Effector CD4-positive, alpha-beta T cell (primary cell): Measurements from ENCODE around the gene ZNF142.

Source experiments
- DNase-seq: peaks from one replicate; pipeline ENCODE4 v3.0.0-alpha.2; 2020

ZNF142 gene

DNA sequence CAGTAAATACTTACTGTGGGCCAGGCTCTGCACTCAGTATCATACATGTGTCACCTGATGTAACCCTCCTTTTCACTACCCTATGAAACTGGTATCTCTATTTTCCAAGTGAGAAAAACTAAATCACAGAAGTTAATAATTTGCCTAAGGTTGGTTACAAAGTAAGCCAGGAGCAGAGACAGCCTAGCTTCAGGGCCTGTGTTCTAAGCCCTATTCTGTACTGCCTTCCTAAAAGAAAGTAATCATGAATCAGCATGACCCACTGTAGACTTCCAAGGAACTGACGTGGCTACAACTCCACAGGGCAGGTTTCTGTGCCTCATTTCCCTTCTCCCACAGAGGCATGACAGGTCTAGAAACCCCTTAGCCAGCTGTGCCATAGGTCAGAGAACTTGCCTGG, 14.3 kb downstream of the ZNF142 start:
- no peak for DNase-seq

DNA sequence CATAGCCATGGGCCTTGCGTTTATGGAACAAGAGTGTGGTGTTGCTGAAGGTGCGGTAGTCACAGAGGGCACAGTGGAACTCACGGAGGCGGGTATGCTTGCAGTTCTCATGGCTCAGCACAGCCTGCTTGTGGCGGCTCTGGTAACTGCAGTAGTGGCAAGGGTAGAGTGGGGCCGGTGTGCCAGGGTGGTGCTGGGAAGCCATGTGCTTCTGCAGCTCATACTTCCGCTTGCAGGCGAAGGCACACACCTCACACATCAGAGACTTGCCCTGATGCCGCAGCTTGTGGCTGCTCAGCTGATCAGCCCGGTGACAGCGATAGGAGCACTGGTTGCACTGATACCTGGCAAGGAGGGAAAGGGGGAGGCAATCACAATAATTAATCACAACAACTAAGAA, 14.7 kb downstream of the ZNF142 start:
- no peak for DNase-seq

DNA sequence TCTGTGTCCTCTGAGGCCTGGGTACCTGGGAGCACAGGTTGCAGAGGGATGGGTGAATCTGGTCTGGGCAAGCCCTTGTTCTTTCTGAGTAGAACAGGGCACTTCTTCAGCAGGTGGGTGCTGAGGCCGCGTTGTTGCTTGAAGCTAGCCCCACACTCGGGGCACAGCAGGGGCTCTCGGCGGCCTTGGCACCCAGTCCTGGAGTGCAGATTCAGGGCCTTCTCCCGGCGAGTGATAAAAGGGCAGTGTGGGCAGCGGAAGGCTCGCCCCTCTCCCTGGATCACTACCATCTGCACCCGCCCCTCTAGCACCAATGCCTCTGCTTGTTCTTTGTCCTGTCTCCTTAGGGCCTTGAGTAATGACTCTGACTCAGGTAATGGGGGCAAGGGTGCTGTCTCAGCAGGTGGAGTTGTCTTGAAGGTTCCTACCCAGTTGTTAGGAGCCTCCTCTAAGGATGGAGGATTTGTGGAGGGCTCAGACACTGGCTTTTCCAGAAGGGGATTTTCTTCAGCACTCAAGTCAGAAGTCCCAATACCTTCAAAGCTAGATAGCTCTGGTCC, 15.6 kb downstream of the ZNF142 start:
- no peak for DNase-seq

DNA sequence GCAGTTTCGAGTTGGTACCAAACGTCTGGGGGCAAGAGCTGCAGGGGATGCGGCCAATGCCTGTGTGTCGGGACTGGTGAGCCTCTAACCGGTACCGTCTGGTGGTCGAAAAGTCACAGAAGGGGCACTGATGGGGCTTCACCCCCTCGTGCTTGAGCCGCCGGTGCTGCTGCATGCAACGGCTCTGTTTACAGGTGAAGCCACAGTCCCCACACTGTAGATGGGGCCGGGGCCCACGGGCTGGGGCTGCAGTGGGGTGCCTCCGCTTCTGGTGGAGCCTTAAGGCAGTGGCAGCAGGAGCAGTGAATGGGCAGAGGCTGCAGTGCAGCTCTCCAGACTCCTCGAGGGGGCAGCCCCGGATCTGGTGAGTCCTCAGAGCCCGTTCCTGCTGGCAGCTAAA, 16.6 kb downstream of the ZNF142 start:
- no peak for DNase-seq

DNA sequence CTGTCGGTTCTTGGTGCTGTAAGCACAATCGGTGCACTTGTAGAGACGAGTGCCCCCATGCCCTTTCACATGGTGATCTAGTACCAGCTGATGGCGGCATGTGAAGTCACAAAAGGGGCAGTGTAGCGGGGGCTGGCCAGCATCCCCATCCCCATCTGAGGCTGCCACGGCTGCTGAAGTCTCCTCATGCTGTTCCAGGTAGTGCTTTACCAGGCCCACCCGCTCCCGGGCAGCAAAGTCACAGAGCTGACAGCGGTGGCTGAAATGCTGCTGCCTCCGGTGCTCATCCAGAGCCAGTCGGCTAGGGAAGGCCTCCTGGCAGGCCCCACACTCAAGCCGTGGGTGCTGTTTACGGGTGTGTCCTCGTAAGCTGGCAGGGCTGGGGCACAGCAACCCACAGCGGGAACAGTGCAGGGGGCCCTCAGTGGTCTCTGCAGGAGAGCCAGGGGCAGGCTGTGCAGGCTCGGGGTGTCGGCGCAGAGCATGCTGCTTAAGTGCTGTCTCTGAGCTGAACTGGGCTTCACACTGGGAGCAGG, 17.2 kb downstream of the ZNF142 start:
- no peak for DNase-seq

DNA sequence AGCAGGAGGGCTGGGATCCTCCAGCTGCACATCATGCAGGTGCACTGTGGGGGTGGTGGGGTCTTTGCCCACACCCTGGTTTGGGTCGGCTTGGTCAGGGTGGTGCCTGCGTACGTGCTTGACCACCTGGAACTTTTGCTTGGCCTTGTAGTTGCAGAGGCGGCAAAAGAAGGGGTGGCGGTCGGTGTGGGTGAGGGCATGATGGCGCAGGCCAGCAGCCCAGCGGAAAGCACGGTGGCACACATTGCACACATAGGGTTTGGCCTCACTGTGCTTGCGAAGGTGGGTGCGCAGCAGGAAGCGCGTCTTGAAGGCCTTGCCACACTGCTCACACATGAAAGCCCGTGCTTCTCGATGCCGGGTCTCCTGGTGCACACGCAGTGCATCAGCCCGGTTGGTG, 21.1 kb downstream of the ZNF142 start:
- no peak for DNase-seq

DNA sequence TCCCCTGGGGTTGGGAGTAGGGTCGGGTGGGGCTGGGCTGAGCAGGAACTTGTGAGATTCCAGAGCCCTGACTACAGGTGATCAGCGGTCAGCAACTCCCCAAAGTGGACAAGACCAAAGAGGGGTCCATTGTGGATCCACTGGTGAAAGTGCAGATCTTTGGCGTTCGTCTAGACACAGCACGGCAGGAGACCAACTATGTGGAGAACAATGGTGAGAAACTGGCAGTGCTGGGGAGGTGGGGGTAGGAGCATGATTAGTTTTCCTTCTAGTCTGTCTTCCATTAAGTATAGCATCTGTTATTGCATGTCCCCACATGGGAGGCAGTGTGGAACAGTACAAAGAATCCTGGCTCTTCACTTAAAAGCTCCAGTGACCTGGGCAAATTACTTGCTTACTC, 23.7 kb downstream of the ZNF142 start:
- no peak for DNase-seq

DNA sequence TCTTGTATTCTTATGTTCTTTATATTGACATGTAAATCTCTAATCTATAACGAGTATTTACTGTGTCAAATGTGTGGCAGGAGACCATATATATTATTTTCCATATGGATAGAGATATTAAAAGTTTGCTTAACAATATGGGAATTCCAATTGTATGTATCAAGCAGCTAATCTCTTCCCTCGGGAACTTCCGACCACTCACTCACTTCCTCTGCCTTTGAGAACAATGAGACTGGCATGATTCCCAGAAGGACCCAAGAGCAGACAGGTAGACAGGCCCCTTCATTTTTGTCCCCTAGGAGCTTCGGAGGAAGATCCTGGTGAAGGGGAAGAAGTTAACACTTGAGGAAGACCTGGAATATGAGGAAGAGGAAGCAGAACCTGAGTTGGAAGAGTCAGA, 27.6 kb downstream of the ZNF142 start:
- DNase-seq, result no peak

DNA sequence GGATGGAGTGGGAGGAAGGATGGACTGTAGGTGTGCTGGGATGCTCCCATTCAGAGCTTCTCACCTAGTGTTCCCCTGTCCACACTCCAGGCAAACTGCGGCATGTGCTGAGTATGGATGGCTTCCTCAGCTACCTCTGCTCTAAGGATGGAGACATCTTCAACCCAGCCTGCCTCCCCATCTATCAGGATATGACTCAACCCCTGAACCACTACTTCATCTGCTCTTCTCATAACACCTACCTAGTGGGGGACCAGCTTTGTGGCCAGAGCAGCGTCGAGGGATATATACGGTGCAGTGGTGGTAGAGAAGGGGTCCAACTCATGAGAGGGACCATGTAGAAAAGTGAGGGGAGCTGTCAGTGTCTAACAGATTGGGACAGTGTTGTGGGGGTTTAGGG, 31.5 kb downstream of the ZNF142 start:
- DNase-seq, result no peak

DNA sequence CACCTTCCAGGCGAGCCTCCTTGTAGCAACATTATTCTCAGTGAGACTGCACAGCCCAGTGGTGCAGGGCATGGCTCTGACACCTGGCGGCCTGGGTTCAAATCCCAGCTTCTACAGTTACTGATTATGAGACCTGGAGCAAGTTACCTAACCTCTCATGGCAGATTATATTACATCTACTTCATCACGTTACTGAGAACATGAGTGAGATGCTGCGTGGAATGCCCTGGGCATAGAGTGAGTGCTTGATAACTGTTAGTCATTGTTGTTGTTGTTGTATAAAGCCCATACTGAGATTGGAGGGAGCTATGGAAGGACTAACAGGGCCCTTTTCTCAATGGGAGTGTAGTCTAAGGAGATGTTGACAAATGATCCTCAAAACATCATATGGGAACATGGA, 33.1 kb downstream of the ZNF142 start:
- DNase-seq, result no peak

DNA sequence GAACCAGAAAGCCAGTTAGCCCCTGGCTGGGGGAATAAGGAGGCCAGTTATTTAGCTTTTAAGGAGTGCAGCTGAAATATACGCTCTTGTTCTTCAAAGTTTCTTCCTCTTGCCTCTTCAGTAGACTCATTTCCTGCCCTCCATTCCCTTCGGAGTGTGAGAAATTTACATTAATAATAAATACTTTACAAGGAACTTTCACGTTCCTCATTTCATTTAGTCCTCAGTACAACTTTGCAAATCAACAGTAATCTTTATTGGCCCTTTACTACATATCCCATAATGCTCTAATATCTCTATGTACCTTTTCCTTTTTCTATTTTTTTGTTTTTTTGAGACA, 36.1 kb downstream of the ZNF142 start:
- DNase-seq, result no peak

DNA sequence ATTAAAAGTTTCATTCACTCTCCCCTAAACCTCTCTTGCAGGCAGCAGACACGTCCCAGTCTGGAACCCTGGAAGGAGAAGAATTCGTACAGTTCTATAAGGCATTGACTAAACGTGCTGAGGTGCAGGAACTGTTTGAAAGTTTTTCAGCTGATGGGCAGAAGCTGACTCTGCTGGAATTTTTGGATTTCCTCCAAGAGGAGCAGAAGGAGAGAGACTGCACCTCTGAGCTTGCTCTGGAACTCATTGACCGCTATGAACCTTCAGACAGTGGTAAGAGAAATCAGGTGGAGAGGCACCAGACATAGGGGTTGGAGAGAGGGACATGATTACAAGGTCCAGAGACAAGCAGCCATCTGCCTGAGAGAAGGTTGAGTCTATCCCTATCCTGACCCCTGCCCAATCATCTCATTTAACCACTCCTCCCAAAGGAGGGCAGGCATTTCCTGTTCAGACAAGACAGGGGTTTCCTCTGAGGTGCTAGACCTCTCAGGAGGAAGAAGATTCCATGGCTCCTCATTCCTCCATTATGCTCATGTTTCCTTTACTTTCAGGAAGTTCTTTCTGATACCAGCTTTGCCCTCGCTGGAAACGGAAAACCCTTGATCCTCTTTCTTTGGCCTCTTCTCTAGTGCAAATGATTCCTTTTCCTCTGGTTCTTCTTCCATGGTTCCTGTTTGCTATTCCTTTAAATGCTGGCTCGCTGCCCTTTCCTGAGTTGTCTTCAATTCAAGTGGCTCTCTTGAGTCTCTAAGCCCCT, 36.6 kb downstream of the ZNF142 start:
- DNase-seq, result no peak

DNA sequence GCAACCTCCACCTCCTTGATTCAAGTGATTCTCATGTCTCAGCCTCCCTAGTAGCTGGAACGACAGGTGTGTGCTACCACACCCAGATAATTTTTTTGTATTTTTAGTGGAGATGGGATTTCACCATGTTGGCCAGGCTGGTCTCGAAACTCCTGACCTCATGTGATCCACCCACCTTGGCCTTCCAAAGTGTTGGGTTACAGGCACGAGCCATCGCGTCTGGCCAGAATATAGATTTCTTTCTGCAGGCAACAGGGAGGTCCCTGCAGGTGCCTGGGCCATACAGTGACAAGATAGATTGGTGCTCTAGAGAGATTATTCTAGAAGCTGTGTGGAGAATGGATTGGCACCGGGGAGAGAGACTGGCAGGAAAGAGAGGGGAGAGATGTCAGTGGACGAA, 38.4 kb downstream of the ZNF142 start:
- no peak for DNase-seq

DNA sequence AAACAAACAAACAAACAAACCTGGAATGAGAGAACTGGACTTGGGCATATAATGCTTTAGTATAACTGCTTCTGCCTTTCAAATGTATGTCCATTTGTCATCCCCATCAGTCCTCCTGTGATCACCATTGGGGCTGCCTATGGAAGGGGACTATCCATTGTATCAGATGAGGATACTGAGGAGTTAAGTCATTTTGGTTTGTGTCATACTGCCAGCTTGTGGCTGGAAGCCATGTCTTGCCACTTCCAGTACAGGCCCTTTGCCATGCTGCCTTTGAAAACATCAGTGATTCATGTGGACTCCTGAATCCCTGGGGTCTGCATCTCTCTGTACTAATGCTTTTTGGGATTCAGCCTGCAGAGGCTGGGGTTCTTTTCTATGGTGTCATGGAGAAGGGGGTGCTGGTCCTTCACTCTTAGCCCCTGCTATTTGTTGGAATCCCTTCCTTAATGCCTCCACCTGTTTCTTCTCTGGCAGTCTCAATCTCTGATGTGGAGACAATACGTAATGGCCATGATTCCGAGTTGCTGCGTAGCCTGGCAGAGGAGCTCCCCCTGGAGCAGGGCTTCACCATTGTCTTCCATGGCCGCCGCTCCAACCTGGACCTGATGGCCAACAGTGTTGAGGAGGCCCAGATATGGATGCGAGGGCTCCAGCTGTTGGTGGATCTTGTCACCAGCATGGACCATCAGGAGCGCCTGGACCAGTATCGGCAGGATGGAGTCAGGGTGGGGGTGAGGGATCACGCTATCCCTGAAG, 41.1 kb downstream of the ZNF142 start:
- no peak for DNase-seq

DNA sequence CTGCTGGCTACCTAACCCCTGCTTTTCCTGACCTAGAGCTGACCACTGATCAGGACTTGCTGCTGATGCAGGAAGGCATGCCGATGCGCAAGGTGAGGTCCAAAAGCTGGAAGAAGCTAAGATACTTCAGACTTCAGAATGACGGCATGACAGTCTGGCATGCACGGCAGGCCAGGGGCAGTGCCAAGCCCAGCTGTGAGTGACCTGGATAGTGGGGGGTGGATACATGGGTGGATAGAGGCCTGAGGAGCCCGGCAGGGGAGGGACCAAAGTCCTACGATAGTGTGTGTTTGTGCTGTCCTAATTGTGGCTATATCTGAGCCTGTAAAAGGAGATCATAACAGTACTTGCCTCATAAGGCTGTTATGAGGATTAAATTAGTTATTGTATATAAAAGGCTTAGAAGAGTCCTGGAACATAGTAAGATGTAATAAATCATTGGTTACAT, 43.5 kb downstream of the ZNF142 start:
- no peak for DNase-seq

DNA sequence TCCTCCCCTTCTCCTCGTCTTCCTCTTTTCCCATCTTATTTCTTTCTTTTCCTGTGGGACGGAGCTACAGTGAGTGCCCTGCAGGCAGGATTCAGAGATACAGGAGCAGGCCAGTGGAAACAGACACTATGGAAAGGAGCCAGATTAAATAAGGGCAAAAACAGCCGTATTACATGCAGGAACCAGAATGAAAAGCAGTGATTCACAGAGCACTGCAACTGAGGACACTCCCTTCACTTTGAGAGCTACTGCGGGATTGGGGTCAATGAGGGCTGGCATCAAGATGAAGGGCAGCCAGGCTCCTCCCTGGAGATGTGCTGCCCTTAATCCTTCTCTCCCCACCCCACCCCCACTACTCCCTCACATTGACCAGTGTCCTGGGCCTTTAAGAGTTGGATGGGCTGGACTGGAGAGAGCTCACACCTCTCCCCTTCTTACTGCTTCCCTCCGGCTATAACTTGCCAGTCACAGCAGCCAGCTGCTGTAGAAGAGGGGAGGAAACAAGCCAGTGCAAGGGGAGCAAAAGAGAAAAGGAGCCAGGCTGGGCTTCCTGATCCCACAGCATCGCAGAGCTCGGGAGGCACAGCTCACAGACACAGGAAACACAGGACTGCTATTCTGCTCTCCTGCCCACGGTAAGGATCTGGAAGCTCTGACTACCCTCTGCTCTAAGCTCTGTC, 51.8 kb downstream of the ZNF142 start, which contains the start of gene PLCD4:
Gene PLCD4 (plus strand): TSS at position 464 of the 680 bp plus-strand sequence. CDS start 7,841 bp downstream, outside the sequence.
- DNase-seq, result no peak

DNA sequence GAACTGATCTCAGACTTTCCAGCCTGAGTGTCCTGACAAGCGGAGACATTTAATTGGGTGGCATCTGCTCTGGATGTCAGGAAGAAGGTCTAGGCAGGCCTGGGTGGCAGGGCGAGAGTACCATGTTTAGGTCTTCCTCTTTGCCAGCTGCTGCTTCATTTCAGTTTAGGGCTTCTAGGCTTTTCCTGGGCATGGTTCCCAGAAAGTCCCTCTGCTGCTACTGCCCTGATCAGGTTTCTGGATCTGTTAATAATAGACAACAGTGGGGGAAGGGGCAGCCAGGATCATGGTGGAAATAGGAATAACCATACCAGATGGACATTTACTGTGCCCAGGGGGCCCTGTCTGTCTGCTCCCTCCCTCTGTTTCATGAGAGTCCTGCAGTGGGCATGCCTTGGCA, 54.0 kb downstream of the ZNF142 start:
- no peak for DNase-seq
